Measurements from ENCODE around the gene TSPAN14. TPM values are rescaled to one million over a fixed set of nuclear protein-coding genes. Genes with fewer than 3 reads are reported as not detected.

The TSPAN14 gene
- polyA plus RNA-seq, 4 donors: 7.4 to 69.4 (median 32.4) TPM

- no peak overlapping the region for H3K27ac ChIP-seq (ENCODE audit: low read depth in 1 of 3, low read length in 2 of 3)
- 67 to 80% (median 70%) methylated on average over 5 of the region's 5 CpGs for WGBS, 3 donors
- no peak overlapping the region for H3K4me3 ChIP-seq (ENCODE audit: low read depth in 1 of 3, low read length in 3 of 3)
- H3K9me3 ChIP-seq (ENCODE audit: control insufficient read depth in 2 of 2, insufficient read depth in 1 of 2, low read depth in 1 of 2, low read length in 1 of 2): no peaks in the 10 kb centered on the region
- FAIRE-seq: no peak
- DNase-seq: no peak
- H3K36me3 ChIP-seq (ENCODE audit: control insufficient read depth in 3 of 3, insufficient read depth in 2 of 3, low read depth in 1 of 3, low read length in 3 of 3): no peaks in the 10 kb centered on the region
- H3K27me3 ChIP-seq (ENCODE audit: control insufficient read depth in 3 of 3, insufficient read depth in 3 of 3, low read length in 3 of 3): no peaks in the 10 kb centered on the region
- no peaks in the 10 kb centered on the region for H3K4me1 ChIP-seq (ENCODE audit: control insufficient read depth in 3 of 3, insufficient read depth in 2 of 3, low read depth in 1 of 3, low read length in 2 of 3)
Measured at GRCh38 chr10:80579849-80580637, 125.9 kb downstream of the TSPAN14 start.

GRCh38 chr10:80580638-80581468 is 126.7 kb downstream of the TSPAN14 start:
- FAIRE-seq (no peak), DNase-seq (no peak)
- H3K4me3 ChIP-seq (ENCODE audit: low read depth in 1 of 3, low read length in 3 of 3): no peak overlapping the region
- no peaks in the 10 kb centered on the region for H3K27me3 ChIP-seq (ENCODE audit: control insufficient read depth in 3 of 3, insufficient read depth in 3 of 3, low read length in 3 of 3)
- no peak overlapping the region for H3K27ac ChIP-seq (ENCODE audit: low read depth in 1 of 3, low read length in 2 of 3)
- 89 to 95% (median 92%) methylated on average over 7 of the region's 7 CpGs for WGBS, 3 donors
- no peaks in the 10 kb centered on the region for H3K9me3 ChIP-seq (ENCODE audit: control insufficient read depth in 2 of 2, insufficient read depth in 1 of 2, low read depth in 1 of 2, low read length in 1 of 2)
- no peaks in the 10 kb centered on the region for H3K4me1 ChIP-seq (ENCODE audit: control insufficient read depth in 3 of 3, insufficient read depth in 2 of 3, low read depth in 1 of 3, low read length in 2 of 3)
- no peaks in the 10 kb centered on the region for H3K36me3 ChIP-seq (ENCODE audit: control insufficient read depth in 3 of 3, insufficient read depth in 2 of 3, low read depth in 1 of 3, low read length in 3 of 3)

GRCh38 chr10:80581469-80581835 is 127.3 kb downstream of the TSPAN14 start:
- Histone ChIP-seq H3K4me1 (ENCODE audit: control insufficient read depth in 3 of 3, insufficient read depth in 2 of 3, low read depth in 1 of 3, low read length in 2 of 3) (no peaks in the 10 kb centered on the region), H3K36me3 (ENCODE audit: control insufficient read depth in 3 of 3, insufficient read depth in 2 of 3, low read depth in 1 of 3, low read length in 3 of 3) (no peaks in the 10 kb centered on the region), H3K4me3 (ENCODE audit: low read depth in 1 of 3, low read length in 3 of 3) (no peak overlapping the region), H3K9me3 (ENCODE audit: control insufficient read depth in 2 of 2, insufficient read depth in 1 of 2, low read depth in 1 of 2, low read length in 1 of 2) (no peaks in the 10 kb centered on the region), H3K27me3 (ENCODE audit: control insufficient read depth in 3 of 3, insufficient read depth in 3 of 3, low read length in 3 of 3) (no peaks in the 10 kb centered on the region), H3K27ac (ENCODE audit: low read depth in 1 of 3, low read length in 2 of 3) (no peak overlapping the region)
- FAIRE-seq: no peak
- DNase-seq: peak in 1 of 2 donors; percentile 37
- 31 to 57% (median 53%) methylated on average over 5 of the region's 5 CpGs for WGBS, 3 donors

GRCh38 chr10:80582286-80582960 is 128.3 kb downstream of the TSPAN14 start:
- 69 to 86% (median 79%) methylated on average over 3 of the region's 3 CpGs for WGBS, 3 donors
- no peak overlapping the region for H3K27ac ChIP-seq (ENCODE audit: low read depth in 1 of 3, low read length in 2 of 3)

More at GRCh38 chr10:80582286-80582960, 128.3 kb downstream of the TSPAN14 start:
- Histone ChIP-seq H3K4me1 (ENCODE audit: control insufficient read depth in 3 of 3, insufficient read depth in 2 of 3, low read depth in 1 of 3, low read length in 2 of 3) (no peaks in the 10 kb centered on the region), H3K27me3 (ENCODE audit: control insufficient read depth in 3 of 3, insufficient read depth in 3 of 3, low read length in 3 of 3) (no peaks in the 10 kb centered on the region), H3K9me3 (ENCODE audit: control insufficient read depth in 2 of 2, insufficient read depth in 1 of 2, low read depth in 1 of 2, low read length in 1 of 2) (no peaks in the 10 kb centered on the region), H3K4me3 (ENCODE audit: low read depth in 1 of 3, low read length in 3 of 3) (no peak overlapping the region), H3K36me3 (ENCODE audit: control insufficient read depth in 3 of 3, insufficient read depth in 2 of 3, low read depth in 1 of 3, low read length in 3 of 3) (no peaks in the 10 kb centered on the region)
- DNase-seq (no peak), FAIRE-seq (no peak)

Other genes starting within 250 kb of the TSPAN14 start
- gene ANXA11, start 248.8 kb upstream of the TSPAN14 start, polyA plus RNA-seq: 100 to 1,000 TPM; 110 to 363 (median 209) TPM
- under 1 TPM in 2 of 4 donors, not detected in 2; 0.18 to 0.52 TPM for gene MAT1A, start 164.7 kb upstream of the TSPAN14 start, polyA plus RNA-seq
- not detected for gene DYDC1, start 97.6 kb upstream of the TSPAN14 start, polyA plus RNA-seq
- 1 to 10 TPM in 1 of 4 donors, under 1 TPM in 1, not detected in 2; 0.64 to 1.4 TPM for gene DYDC2, start 97.5 kb upstream of the TSPAN14 start, polyA plus RNA-seq
- 100 to 1,000 TPM in 1 of 4 donors, 10 to 100 TPM in 3; 40.9 to 144 (median 56.9) TPM for gene PRXL2A, start 45.8 kb upstream of the TSPAN14 start, polyA plus RNA-seq
- gene SH2D4B, start 83.6 kb downstream of the TSPAN14 start, polyA plus RNA-seq: under 1 TPM in 2 of 4 donors, not detected in 2; 0.03 to 0.09 TPM

All from small intestine (tissue), 7 donors.